NOMO-1 treated with dmso at 0.1 percent for 144 hours (cell line): ENCODE results near the gene TMEM107.
A peak's percentile ranks its signal among the peaks of the same experiment; 100 is the strongest.

Experiments used
- DNase-seq: peaks from one replicate; lab custom pipeline; 2025; ENCODE audit not compliant: unreplicated experiment; lab: John Stamatoyannopoulos, UW

The TMEM107 gene

DNA sequence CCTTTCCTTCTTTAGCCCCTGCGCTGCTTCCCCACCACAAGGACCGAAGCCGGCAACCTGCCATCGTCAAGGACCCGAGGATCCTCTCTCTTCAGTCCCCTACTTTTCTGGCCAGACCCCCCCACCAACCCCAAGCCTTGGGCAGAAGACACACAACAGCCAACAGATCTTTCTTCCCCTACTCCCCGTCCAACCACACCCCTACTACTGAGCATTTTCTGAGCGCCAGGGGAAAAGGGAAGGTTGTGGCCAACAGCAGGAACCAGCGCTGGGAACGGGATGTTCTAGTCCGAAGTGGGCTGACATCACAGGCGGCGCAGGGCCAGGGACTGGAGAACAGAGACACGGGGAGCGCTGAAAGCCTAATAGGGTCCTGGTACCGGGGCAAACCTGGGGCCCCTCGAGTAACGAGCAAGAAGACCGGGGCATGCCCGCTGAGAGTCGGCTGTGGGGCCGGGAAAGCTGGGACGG, 24.5 kb downstream of the TMEM107 start:
- DNase-seq, result no peak

DNA sequence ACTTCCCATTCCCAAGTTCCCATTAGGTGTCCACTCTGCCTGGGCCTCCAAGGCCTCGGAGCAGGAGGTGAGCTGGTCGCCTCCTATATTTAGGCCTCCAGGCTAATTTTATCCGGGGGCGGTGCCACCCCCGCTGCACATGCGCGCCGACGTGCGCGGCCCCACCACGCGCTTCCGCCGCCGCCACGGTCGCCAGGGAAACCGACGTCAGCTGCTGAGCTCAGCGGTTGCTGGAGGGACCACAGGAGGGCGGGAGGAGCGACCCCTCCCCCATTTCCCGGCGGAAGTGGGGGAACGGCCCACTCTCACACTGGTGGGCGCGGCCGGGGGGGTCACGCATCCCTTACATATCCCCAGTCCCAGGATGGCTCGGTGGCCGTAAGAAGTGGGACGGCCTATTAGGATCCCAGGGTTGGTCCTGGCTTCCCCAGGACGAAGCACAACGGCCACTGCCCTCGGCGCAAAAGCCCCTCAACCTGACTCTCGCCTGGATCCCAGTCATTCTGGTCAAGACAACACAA, 25.0 kb downstream of the TMEM107 start:
- DNase-seq, result peak; percentile 42

DNA sequence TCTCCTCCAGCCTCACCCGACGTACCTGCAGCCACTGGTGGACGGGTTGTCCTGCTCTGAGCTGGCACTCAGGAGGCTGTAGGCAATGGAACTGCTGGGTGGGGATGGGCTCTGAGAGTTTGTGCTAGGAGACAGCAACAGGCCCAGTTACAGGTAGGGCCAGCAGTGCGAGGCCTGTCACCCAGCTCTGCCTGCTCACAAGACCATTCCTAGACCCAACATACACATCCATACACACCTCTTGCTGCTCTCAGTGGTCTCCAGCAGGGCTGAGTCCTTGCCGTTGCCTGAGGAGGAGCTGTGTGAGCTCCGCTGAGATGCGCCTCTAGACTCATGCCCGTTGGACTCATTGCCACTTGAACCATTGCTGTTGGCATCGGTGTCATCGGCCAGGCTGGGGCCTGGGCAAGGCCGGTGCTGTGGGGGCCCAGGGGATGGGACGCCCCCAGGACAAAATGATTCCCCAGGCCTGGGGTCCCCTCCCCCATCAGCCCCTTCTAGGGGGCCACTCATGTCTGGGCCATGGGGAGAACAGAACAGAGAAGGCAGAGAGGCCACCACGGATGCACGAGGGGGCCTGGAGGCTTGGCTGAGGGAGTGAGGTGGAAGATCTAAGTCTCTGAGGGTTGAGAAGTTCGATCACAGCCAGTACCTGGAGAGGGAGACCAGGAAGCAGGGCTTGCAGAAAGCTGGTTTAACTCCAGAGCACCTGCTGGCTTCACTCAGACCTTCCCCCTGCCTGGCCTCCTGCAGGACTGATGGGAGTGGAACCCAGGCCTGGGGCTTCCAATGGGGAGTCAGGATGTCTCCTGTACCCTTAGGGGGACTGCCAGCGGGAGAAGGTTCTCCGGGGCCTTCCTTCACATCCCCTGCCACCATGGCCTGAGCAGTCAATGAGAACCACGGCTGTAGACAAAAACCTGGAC, 25.7 kb downstream of the TMEM107 start:
- no peak for DNase-seq

DNA sequence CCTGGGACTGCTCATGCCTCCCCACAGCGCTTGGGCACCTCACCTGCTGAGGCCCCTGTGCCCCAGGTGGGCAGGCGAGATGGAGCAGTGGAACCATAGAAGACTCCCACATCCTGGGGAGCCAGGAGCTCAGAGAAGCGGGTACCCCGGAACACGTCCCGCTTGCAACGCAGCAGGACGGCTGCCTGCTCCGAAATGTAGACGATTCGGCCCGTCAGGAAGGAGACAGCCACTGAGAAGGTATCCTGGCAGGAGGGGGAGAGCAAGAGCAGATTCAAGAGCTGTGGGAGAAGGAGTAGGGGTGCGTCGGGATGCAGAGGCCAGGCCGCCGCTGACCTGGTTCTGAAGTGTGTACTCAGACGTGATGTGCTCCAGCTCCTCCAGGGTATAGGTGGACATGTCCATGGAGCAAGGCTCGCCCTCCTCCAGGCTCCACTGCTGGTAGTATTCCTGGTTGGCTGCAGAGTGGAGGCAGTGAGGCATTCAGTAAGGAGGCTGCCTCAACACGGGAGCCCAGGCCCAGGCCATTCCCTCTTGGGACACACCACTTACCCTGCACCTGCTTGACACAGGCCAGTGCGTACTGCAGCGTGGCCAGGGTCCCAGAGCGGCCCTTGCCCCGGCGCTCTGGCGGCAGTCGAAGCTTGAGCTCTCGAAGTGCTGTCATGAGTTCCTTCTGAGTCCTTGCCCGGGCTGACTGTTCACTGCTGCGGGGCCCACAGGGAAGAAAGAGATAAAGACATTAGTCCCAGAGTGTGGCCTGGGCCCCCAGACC, 26.6 kb downstream of the TMEM107 start:
- DNase-seq, result no peak

DNA sequence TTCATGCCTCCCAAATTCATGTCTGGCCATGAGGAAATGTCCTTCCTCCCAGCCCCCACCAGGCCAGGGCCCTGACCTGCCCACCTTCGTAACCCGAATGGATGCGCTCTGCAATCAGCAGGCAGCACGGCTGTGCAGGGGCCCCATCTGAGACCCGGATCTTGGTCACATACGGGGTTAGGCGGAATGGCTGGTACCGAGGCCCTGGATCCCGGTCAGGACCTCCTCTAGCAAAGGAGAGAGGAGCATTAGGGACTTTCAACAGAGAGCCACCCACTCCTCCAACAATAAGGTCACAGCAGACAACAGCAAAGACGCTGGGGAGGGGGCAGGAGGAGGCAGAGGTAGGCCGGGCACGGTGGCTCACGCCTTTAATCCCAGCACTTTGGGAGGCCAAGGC, 27.6 kb downstream of the TMEM107 start:
- no peak for DNase-seq

DNA sequence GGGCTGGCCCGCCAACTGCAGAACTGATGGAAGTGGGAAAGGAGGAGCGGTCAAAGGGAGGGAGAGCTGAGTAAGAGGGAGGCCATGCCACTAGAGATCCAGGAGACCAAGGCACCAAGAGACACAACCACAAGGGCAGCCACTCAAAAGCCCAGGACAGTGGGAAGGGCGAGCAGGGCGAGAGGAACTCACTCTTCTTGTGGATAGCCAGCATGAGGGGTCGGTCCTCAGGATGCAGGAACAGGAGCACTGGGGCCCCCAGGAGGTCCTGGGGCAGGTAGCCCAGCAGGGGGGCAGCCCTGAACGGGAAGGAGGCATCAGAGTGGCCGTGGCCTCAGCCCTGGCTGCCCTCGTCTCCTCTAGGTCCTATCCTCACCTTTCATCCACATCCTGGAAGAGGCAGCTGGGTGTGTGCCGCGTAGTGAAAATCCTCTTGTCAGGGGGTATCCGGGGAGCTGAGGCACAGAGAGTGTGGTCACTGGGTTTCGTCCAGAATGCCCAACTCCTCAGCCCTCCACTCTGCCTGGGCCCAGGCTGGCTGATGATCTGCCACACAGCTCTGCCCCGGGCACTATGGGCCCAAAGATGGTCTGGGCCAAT, 28.3 kb downstream of the TMEM107 start:
- no peak for DNase-seq

DNA sequence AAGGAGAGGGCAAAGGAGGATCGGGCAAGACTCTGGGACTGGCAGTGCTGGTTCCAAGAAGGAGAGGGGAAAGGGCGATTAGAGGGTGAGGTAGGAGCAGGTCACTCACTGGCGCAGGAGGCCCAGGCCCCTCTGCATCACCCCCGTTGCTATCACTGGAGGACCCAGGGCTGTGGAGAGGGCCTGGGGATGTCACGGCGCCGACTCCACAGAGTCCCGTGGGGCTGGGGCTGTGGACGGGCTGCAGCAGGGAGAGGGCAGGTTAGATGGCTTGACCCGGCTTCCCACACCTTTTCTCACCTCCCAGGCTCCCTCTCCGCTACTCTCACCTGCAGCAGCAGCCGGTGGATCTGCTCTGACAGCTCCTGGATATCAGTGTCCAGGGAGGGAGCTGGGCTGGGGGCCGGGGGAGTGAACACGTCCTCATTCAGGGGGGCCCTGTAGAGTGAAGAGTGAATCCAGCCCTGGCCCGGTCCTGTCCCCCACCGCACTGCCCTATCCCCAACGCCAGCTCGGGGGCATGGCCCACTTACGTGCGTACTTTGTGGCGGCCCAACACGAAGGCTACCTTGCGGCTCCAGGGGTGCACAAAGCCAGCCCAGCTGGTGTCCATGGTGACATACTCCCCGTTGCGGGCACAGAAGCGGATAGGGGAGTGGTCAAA, 28.9 kb downstream of the TMEM107 start:
- no peak for DNase-seq

DNA sequence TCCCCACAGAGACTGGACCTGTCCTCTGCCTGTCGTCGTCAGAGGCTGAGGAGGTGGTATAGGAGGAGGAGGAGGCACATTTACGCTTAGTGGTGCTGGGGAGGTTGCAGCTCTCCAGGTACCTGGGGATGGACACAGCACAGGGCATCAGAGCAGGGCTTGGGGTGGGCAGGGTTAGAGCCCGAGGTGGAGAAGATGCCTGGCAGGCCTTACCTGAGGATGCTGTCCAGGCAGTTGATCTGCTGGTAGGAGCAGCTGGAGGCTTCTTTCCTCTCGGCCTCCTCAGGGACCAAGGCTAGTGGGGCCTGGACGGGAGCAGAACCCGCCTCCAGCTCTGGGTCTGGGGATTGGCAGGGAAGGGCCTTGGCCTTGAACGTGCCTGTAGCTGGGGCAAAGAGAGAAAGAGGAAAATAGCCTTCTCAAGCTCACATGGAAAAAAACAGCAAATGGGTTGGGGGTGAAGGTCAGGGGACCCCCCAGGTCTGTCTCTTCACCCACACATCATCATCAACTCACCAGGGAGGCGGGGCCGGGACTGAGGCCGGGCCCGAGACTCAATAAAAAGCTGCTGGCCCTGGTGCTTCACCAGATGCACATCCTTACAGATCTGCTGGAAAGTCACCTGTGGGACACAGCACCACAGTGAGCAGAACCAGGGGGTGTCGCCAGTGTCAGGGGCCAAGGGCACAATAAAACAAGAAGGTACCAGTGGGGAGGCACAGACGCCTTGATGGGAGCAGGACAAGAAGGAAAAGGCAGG, 29.6 kb downstream of the TMEM107 start:
- no peak for DNase-seq

DNA sequence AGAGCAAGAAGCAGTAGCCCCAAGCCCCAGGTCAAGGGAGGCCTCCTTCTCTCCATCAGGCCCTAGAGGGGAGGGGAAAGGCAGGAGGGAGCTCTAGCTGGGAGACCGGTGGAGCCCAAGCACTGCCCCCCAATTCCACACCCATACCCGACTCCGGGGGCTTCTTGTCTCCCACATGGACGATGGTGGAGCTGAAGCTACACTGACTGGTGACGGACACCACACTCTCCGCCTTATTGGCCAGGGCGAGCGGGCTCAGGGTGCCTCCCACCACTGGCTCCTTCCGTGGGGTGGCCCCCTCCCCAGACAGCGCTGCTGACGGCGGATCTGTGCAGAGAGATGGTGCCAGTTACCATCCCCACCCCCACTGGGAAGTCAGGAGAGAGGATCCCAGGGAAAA, 30.4 kb downstream of the TMEM107 start:
- DNase-seq, result no peak

DNA sequence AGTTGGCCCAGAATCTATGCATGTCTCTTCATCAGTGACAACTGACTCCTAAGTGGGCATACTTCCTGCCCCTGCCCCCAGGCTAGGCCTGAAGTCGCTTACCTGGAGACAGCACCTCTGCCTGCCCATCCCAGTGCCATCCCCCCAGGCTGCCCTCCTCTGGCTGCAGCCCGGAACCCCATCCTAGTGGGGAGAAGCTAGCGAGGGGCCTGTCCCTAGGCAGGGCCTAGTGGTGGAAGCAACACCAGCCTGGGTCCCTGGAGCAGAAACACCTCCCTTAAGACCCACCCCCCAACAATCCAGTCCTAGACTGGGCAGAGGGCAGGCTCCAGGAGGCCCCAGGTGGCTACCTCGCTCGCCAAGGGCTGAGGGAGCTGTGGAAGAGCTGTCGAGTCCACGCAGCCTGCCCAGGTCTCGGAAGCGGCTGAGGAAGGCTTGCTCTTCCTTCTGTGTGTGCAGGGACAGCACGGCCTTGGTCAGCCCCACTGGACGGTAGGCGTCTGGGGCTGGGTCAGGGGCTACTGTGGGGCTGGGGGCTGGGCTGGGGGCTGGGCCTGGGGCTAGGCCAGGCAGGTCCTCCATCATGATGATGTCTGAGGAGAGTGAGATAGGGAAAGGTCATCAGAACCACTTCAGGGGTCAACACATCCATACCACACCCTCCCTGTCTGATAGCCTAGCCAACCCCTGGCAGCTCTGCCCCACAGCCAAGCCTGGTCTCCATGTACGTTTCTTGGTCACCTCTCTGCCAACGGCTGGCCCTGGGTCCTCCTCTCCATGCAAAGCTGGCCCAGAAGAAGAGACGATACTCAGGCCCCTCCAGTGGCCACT, 31.6 kb downstream of the TMEM107 start:
- no peak for DNase-seq

DNA sequence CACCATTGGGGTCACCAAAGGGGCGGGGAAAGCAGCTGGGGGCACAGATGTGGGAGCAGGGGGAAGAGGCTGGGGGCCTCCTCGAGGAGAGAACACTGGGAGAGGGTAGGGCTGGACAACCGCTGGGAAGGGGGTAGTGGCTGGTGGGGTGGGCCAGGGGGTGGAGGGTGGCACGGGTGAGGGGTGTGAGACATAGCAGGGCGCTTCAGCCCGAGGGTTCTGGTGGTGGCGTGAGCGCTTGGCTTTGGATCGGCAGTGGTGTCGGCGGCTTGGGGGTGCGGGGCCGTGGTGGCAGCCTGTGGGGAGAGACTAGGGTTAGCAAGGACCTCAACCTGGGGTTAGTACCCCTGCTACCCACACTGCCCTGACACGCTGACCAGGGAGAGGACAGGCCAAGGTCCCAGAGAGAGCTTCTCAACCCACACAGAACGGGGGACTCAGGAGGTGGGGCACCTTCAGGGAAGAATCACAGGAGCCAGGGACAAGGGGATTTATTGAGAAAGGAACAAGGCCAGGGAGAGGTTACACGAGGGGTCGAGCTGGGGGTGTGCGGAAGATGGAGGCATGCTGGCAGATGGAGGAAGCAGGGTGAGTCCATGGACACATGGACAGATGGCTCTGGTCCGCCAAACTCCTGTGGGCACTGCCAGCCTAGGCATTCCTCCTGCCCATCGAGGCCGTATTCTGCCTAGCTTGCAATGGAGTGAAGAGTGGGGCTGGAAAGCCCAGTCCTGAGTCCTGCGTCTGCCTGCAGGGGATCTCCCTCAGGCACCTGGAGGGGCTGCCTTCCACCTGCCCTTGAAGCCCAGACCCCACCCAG, 32.4 kb downstream of the TMEM107 start:
- no peak for DNase-seq

DNA sequence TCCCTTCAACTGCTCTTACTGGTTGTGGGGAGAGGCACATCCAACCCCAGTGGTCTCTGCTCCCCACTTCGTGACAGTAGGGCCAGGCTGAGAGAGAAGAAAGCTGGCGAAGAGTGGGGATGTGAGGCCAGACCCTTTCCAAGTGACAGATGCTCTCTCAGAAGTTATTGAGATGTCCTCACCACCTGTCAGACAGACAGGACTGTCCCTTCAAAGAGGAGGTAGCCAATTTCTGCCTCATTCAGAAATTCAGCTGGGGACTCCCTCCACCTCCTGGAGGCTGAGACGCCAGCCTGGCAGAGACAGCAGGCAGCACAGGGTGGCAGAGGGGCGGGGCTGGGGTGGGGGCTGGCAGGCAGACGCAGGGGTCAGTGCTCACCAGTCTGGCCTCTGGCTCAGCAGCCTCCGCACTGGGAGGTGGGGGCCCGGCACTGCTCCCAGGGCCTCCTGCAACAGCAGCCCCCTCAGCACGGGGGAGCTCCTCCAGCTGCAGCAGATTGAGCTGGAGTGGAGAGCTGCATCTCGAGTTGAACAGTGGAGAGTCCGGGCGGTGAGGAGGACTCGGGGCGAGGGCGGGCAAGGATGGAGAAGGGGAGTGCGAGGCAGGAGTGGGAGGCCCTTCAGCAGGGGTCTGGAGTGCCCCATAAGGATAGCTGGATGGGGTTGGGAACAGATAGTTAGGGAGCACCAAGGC, 33.1 kb downstream of the TMEM107 start:
- no peak for DNase-seq

DNA sequence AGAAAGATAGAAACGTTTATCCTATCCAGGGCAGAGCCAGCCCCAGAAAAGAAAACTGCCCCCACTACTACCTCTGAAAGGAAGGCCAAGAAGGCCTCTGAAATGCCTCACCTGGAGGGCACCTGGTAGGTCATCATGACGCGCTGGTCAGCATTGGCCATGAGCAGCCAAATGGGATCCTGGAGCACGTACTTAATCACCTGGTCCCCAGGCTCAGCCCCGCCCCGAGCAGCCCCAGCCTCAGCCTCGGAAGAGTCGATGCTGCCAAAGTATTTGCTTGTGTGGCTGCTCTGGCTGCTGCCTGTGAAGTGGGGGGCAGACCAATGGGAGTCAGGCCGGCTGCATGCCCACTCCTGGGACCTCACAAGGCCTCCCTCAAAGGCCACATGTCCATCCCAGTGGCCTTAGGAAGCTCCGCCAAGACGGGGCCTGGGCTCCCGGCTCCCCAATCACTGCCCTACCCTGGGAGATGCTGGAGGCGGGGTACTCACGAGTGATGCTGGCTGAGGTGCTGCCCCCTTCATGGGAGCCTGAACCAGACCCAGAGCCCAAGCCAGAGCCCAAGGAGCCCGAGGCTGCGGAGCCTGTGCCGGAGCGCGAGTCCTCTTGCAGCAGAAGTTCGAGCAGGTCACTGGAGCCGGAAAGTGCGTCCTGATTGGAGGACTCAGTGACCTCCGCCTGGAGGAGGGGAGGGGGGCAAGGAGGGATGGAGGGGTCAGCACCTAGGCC, 33.9 kb downstream of the TMEM107 start:
- no peak for DNase-seq

DNA sequence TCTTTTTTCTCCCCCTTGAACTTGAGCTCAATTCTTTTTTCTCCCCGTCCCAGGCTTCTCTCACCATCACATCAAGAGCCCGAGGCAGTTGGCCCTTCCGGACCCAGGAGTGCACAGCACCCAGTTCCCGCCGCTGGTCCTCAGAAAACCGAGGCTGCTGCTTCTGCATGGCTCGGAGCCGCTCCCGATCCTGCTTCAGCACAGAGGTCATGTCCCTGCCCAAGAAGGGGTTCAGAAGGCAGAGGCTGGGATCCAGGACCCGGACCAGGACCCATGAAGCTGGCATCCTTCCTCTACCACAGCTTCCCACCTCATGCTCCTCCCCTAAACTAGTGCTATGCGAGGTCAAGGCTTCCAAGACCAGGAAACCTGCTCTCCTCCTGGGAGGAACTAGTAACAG, 34.4 kb downstream of the TMEM107 start:
- no peak for DNase-seq

DNA sequence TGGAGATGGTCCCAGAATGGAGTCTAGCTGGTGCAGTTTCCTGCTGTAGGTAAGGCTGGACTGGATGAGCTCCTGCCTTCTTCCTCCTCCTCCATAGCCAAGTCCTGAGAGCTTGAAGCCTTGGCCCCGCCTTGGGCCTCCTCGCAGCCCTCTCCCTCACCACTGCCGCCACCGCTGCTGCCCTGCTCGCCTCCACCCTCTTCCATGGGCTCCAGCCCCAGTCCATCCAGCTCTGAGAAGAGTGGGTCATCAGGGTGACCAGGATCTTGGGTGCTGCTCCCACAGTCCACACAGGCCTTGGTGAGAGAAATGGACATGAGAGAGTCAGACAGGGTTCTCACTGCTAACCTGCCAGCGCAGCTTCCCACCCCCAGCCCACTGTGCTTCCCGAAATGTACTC, 35.1 kb downstream of the TMEM107 start:
- DNase-seq, result no peak

DNA sequence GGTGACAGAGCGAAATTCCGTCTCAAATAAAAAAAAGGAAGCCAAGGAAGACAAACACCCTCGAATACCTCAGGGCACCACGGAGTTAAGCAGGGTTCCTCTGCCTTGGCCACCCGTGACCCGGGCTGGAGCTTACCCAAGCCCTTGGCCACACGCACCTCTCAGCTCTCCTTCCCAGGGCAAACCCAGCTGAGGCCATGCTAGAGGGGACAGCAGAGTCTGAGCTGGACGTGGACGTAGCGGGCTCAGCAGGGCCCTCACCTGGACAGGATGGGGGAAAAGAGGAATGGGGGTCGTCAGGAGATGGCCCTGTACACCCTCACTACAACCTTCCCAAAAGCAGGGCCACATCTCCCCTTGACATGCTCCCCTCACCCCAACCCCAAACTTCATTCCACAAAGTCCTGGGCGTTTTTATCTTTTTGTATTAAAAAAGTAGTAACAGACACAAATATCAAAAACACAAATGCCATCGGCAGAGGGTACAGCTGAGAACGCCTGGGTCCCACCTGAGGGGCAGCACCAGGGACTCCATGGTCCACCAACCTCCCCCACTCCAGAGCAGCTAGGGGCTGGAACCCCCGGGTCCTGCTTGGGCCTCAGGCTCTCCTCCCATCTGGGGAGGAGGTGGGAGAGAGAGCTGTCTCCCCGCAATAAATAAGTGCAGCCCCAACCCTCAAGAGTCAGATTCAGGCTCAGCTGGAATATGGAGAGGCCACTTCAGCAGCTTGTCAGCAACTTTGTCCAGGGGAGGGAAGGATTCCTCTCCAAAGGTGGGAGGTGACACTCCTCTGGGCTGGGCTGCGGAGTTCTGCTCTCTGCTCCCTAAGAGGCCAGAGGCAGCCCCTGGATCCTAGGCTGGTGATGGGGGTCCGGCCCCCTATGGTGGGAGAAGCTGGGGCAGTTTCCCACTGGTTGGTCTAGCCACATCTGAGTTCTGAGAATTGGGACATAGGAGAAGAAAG, 35.8 kb downstream of the TMEM107 start:
- no peak for DNase-seq
